ENCODE results near the gene UBE2D2. TPM values are rescaled to one million over a fixed set of nuclear protein-coding genes. Genes with fewer than 3 reads are reported as not detected.

UBE2D2 gene
- polyA plus RNA-seq, 4 donors: 74.3 to 118 (median 95.3) TPM

DNA sequence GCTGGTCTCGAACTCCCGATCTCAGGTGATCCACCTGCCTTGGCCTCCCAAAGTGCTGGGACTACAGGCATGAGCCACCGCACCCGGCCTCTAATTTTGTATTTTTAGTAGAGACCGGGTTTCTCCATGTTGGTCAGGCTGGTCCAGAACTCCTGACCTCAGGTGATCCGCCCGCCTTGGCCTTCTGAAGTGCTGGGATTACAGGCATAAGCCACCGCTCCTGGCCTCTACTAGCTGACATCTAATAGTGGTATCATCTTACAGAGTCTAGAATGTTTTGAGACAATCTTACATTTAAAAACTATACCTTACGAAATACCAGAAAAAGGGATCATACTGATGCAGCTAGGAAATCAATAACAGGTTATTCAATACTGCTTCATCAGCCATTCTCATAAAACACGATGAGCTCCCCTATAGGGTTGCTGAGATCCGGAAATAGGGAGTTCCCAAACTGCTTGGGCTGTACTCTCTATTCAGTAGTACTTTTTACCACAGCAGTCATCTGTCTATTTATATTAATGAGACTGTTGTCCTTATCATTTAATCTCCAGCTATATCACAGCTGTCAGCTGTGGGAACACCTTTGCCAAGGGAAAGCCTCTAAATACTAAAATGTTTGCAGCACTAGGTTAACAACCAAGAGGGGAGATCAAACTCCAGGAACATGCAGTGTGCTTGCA is 8.1 kb upstream of the UBE2D2 start:
- Histone ChIP-seq H3K9me3 (ENCODE audit: control insufficient read depth in 2 of 2, insufficient read depth in 1 of 2, low read depth in 1 of 2, low read length in 1 of 2) (peaks cover 0 to 3% of the 10 kb centered on the region in 2 donors), H3K27me3 (ENCODE audit: control insufficient read depth in 3 of 3, insufficient read depth in 3 of 3, low read length in 3 of 3) (peaks cover 0 to 2% (median 0%) of the 10 kb centered on the region in 3 donors), H3K4me3 (ENCODE audit: low read depth in 1 of 3, low read length in 3 of 3) (no peak overlapping the region), H3K36me3 (ENCODE audit: control insufficient read depth in 3 of 3, insufficient read depth in 2 of 3, low read depth in 1 of 3, low read length in 3 of 3) (no peaks in the 10 kb centered on the region), H3K4me1 (ENCODE audit: control insufficient read depth in 3 of 3, insufficient read depth in 2 of 3, low read depth in 1 of 3, low read length in 2 of 3) (no peaks in the 10 kb centered on the region), H3K27ac (ENCODE audit: low read depth in 1 of 3, low read length in 2 of 3) (no peak overlapping the region)
- FAIRE-seq (no peak), DNase-seq (no peak)
- 93 to 96% (median 94%) methylated on average over 11 of the region's 11 CpGs for WGBS, 3 donors

DNA sequence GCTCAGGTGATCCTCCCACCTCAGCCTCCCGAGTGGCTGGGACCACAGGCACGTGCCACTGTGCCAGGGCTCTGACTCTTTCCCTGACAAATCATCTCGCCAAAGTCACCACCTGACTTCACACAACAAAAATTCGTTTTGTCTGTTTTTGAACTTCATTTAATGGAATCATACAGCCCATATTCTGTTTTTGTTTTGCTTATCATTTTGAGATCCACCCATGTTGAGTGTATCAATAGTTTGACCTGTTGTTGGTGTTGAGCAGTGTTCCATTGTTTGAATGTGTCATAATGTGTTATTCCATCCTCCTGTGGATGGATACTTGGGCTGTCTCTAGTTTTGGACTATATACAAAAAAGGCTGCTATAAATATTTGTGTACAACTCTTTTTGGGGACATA is 6.9 kb upstream of the UBE2D2 start:
- peaks cover 0 to 2% (median 0%) of the 10 kb centered on the region in 3 donors for H3K27me3 ChIP-seq (ENCODE audit: control insufficient read depth in 3 of 3, insufficient read depth in 3 of 3, low read length in 3 of 3)
- DNase-seq (no peak), FAIRE-seq (no peak)
- H3K4me1 ChIP-seq (ENCODE audit: control insufficient read depth in 3 of 3, insufficient read depth in 2 of 3, low read depth in 1 of 3, low read length in 2 of 3): no peaks in the 10 kb centered on the region
- H3K27ac ChIP-seq (ENCODE audit: low read depth in 1 of 3, low read length in 2 of 3): no peak overlapping the region
- no peaks in the 10 kb centered on the region for H3K36me3 ChIP-seq (ENCODE audit: control insufficient read depth in 3 of 3, insufficient read depth in 2 of 3, low read depth in 1 of 3, low read length in 3 of 3)
- no peaks in the 10 kb centered on the region for H3K9me3 ChIP-seq (ENCODE audit: control insufficient read depth in 2 of 2, insufficient read depth in 1 of 2, low read depth in 1 of 2, low read length in 1 of 2)
- H3K4me3 ChIP-seq (ENCODE audit: low read depth in 1 of 3, low read length in 3 of 3): no peak overlapping the region
- 82 to 84% (median 82%) methylated on average over 4 of the region's 4 CpGs for WGBS, 3 donors

DNA sequence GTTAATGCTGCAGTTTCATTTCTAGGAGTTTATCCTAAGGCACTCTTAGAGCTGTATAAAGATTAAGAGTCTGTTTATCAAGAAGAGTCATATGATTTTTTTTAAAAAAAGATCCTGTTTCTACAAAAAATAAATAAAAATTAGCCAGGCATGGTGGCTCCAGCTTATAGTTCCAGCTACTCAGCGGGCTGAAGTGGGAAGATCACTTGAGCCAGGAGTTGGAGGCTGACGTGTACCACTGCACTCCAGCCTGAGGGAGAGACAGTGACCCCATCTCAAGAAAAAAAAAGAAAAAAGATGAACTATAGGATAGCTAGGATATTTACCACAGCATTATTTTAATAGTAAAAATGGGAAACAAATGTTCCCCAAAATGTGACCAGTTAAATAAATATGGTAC is 3.3 kb upstream of the UBE2D2 start:
- DNase-seq (no peak), FAIRE-seq (no peak)
- Histone ChIP-seq H3K36me3 (ENCODE audit: control insufficient read depth in 3 of 3, insufficient read depth in 2 of 3, low read depth in 1 of 3, low read length in 3 of 3) (peaks cover 0 to 2% (median 0%) of the 10 kb centered on the region in 3 donors), H3K9me3 (ENCODE audit: control insufficient read depth in 2 of 2, insufficient read depth in 1 of 2, low read depth in 1 of 2, low read length in 1 of 2) (no peaks in the 10 kb centered on the region), H3K4me3 (ENCODE audit: low read depth in 1 of 3, low read length in 3 of 3) (no peak overlapping the region), H3K4me1 (ENCODE audit: control insufficient read depth in 3 of 3, insufficient read depth in 2 of 3, low read depth in 1 of 3, low read length in 2 of 3) (peaks cover 0 to 5% (median 0%) of the 10 kb centered on the region in 3 donors), H3K27me3 (ENCODE audit: control insufficient read depth in 3 of 3, insufficient read depth in 3 of 3, low read length in 3 of 3) (no peaks in the 10 kb centered on the region), H3K27ac (ENCODE audit: low read depth in 1 of 3, low read length in 2 of 3) (no peak overlapping the region)
- WGBS, 3 donors: 63 to 81% (median 79%) methylated on average over 2 of the region's 2 CpGs

DNA sequence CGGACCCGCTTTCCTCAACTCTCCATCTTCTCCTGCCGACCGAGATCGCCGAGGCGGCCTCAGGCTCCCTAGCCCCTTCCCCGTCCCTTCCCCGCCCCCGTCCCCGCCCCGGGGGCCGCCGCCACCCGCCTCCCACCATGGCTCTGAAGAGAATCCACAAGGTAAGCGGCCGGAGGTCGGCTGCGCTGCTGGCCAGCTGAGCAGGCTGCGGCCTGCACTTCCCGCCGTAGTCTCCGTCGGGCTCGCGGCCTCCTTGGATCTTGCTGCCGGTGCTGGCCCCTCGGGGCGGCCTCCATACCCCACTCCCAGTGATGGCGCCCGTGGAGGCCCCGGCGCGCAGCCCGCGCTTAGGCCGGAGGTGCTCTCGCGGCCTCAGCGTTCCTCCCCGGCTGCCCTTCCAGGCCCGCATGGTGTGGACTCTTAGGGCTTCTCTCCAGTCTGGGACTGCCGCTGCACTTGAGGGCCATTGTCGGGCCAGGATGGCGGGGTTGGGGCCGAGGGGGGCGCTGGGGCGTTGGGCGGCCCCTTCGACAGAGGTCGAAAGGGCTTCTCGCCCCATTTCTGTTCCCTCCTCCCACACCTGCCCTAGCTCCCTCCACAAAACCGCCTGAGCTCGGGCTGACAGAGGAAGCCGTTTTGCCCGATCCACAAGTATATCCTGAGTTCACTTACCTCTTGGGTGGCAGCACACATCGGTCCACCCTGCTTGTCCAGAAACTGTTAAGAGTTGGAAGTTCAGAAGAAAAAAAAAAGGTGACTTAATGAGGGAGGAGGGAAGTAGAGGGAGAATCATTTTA is 714 bp downstream of the UBE2D2 start:
- Histone ChIP-seq H3K4me3 (ENCODE audit: low read depth in 1 of 3, low read length in 3 of 3) (peak overlapping the region; percentile 78 to 95 (median 91)), H3K36me3 (ENCODE audit: control insufficient read depth in 3 of 3, insufficient read depth in 2 of 3, low read depth in 1 of 3, low read length in 3 of 3) (peaks cover 0 to 15% (median 0%) of the 10 kb centered on the region in 3 donors), H3K27ac (ENCODE audit: low read depth in 1 of 3, low read length in 2 of 3) (peak overlapping the region; percentile 97 to 98 (median 98)), H3K27me3 (ENCODE audit: control insufficient read depth in 3 of 3, insufficient read depth in 3 of 3, low read length in 3 of 3) (no peaks in the 10 kb centered on the region), H3K9me3 (ENCODE audit: control insufficient read depth in 2 of 2, insufficient read depth in 1 of 2, low read depth in 1 of 2, low read length in 1 of 2) (no peaks in the 10 kb centered on the region), H3K4me1 (ENCODE audit: control insufficient read depth in 3 of 3, insufficient read depth in 2 of 3, low read depth in 1 of 3, low read length in 2 of 3) (peaks cover 3 to 8% (median 6%) of the 10 kb centered on the region in 3 donors)
- FAIRE-seq: no peak
- 0 to 1% (median 1%) methylated on average over 40 to 57 of the region's 57 CpGs for WGBS, 3 donors
- DNase-seq: peak; percentile 52 to 87

DNA sequence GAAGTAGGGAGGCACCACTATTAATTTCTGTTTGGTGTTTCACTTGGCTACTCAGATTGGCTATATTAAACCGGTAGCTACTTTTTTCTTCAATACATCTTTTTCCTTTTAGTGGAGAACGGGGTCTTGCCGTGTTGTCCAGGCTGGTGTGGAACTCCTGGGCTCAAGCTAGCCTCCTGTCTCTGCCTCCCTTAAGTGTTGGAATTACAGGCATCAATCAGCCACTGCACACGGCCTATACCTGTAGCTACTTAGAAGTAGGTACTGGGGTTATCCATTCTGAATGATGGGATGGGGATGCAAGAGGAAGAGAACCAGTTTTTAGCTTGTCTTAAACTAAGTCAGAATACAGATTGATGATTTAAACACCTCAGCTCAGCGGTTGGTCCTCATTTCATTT is 1.7 kb downstream of the UBE2D2 start:
- DNase-seq: peak in 1 of 2 donors; percentile 33
- H3K4me3 ChIP-seq (ENCODE audit: low read depth in 1 of 3, low read length in 3 of 3): peak overlapping the region; percentile 25 to 95 (median 91)
- H3K36me3 ChIP-seq (ENCODE audit: control insufficient read depth in 3 of 3, insufficient read depth in 2 of 3, low read depth in 1 of 3, low read length in 3 of 3): peaks cover 0 to 19% (median 0%) of the 10 kb centered on the region in 3 donors
- no peak for FAIRE-seq
- 6 to 26% (median 7%) methylated on average over 5 of the region's 5 CpGs for WGBS, 3 donors
- H3K9me3 ChIP-seq (ENCODE audit: control insufficient read depth in 2 of 2, insufficient read depth in 1 of 2, low read depth in 1 of 2, low read length in 1 of 2): no peaks in the 10 kb centered on the region
- H3K4me1 ChIP-seq (ENCODE audit: control insufficient read depth in 3 of 3, insufficient read depth in 2 of 3, low read depth in 1 of 3, low read length in 2 of 3): peaks cover 3 to 8% (median 6%) of the 10 kb centered on the region in 3 donors
- peak overlapping the region in 2 of 3 donors; percentile 11 to 97 for H3K27ac ChIP-seq (ENCODE audit: low read depth in 1 of 3, low read length in 2 of 3)
- no peaks in the 10 kb centered on the region for H3K27me3 ChIP-seq (ENCODE audit: control insufficient read depth in 3 of 3, insufficient read depth in 3 of 3, low read length in 3 of 3)

DNA sequence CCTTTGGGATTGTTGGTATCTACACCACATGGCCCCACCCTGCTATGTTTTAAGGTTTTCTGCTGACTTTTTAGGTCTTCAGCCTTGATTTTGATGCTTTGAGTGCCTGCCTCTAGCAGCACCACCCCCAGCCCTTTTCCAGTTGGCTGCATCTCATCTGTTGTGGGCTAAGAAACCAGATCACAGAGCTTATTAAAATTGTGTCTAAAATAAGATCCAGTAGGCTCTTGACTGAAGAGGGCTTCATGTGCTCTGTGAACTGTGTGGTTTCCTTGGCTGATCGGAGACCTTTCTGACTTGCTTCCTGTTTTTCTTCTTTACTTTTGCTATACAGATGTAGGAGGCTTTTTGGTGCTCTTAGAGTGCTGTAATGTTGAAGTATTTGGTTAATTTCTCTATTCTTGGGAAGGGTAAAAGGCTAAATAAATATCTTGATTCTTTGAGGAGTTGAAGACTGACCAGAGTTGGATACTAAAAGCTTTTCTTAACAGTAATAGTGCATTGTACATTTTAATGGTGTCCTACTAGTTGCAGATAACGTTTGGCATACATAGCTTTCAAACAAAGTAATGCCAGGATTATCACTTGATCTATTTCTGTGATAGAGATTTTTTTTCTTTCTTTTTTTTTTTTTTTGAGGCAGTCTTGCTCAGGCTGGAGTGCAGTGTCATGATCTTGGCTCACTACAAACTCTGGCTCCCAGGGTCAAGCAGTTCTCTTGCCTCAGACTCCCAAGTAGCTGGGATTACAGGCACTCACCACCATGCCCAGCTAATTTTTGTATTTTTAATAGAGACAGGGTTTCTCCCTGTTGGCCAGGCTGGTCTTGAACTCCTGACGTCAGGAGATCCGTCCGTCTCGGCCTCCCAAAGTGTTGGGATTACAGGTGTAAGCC is 4.5 kb downstream of the UBE2D2 start:
- H3K4me1 ChIP-seq (ENCODE audit: control insufficient read depth in 3 of 3, insufficient read depth in 2 of 3, low read depth in 1 of 3, low read length in 2 of 3): peaks cover 3 to 8% (median 4%) of the 10 kb centered on the region in 3 donors
- FAIRE-seq (no peak), DNase-seq (peak in 1 of 2 donors; percentile 32)

DNA sequence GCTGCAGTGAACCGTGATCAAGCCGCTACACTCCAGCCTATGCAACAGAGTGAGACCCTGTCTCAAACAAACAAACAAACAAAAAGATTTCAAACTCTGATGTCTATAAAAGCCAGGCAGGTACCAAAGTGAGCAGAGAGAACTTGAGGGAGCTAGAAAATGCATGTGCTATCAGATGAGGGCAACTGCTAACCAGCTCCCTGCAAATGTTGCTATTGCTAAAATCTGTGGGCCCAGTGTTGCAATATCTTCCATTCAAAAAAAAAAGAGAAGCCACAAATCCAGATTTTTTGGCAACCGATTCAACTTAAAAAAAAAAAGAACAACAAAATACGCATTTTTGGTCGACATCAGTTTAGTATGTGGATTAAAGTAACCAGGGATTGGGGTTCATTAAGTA is 5.5 kb downstream of the UBE2D2 start:
- WGBS, 3 donors: 80 to 94% (median 92%) methylated on average over 5 of the region's 5 CpGs

More for the DNA sequence above, 4.5 kb downstream of the UBE2D2 start:
- no peaks in the 10 kb centered on the region for H3K27me3 ChIP-seq (ENCODE audit: control insufficient read depth in 3 of 3, insufficient read depth in 3 of 3, low read length in 3 of 3)
- WGBS, 3 donors: 70 to 79% (median 71%) methylated on average over 6 of the region's 6 CpGs
- no peaks in the 10 kb centered on the region for H3K9me3 ChIP-seq (ENCODE audit: control insufficient read depth in 2 of 2, insufficient read depth in 1 of 2, low read depth in 1 of 2, low read length in 1 of 2)
- H3K36me3 ChIP-seq (ENCODE audit: control insufficient read depth in 3 of 3, insufficient read depth in 2 of 3, low read depth in 1 of 3, low read length in 3 of 3): peaks cover 3 to 37% (median 3%) of the 10 kb centered on the region in 3 donors
- H3K27ac ChIP-seq (ENCODE audit: low read depth in 1 of 3, low read length in 2 of 3): peak overlapping the region in 1 of 3 donors; percentile 55
- peak overlapping the region in 1 of 3 donors; percentile 10 for H3K4me3 ChIP-seq (ENCODE audit: low read depth in 1 of 3, low read length in 3 of 3)

More for the DNA sequence above, 5.5 kb downstream of the UBE2D2 start:
- Histone ChIP-seq H3K36me3 (ENCODE audit: control insufficient read depth in 3 of 3, insufficient read depth in 2 of 3, low read depth in 1 of 3, low read length in 3 of 3) (peaks cover 3 to 37% (median 3%) of the 10 kb centered on the region in 3 donors), H3K27me3 (ENCODE audit: control insufficient read depth in 3 of 3, insufficient read depth in 3 of 3, low read length in 3 of 3) (no peaks in the 10 kb centered on the region), H3K9me3 (ENCODE audit: control insufficient read depth in 2 of 2, insufficient read depth in 1 of 2, low read depth in 1 of 2, low read length in 1 of 2) (no peaks in the 10 kb centered on the region), H3K4me3 (ENCODE audit: low read depth in 1 of 3, low read length in 3 of 3) (no peak overlapping the region), H3K4me1 (ENCODE audit: control insufficient read depth in 3 of 3, insufficient read depth in 2 of 3, low read depth in 1 of 3, low read length in 2 of 3) (peaks cover 3 to 8% (median 3%) of the 10 kb centered on the region in 3 donors), H3K27ac (ENCODE audit: low read depth in 1 of 3, low read length in 2 of 3) (peak overlapping the region in 1 of 3 donors; percentile 32)
- FAIRE-seq (no peak), DNase-seq (no peak)
